ENCODE data around the gene SWAP70. TPM values are rescaled to one million over a fixed set of nuclear protein-coding genes. Genes with fewer than 3 reads are reported as not detected.

Gene SWAP70
- total RNA-seq, 4 donors from 2014 or later: 11.5 to 65.6 (median 41.5) TPM

DNA sequence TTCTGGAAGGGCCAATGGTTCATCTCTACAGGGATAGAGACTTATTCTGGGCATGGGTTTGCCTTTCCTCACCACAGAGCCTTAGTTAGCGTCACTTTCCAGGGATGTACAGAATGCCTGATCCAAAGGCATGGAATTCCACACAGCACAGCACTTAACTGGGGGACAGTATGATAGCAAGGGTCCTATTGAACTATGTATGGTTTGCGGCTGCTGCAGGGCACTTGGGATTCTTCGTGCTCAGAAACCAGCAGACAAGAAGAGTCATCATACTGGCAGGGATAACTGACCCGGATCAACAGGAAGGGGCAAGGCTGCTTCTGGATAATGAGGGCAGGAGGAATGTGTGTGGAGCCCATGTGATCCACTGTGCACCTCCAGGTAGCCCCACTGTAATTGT lies 105.7 kb downstream of the SWAP70 start:
- TF ChIP-seq CTCF (IDR thresholded peaks at IDR 0.05) (no peak), POLR2A (IDR thresholded peaks at IDR 0.05) (no peak)
- intact Hi-C loops (cut with DNase I; ENCODE audit: low total_unique reads): no loop called here
- no peak overlapping the region for H3K4me3 ChIP-seq
- H3K36me3 ChIP-seq: no peaks in the 10 kb centered on the region
- H3K9me3 ChIP-seq: no peaks in the 10 kb centered on the region
- no peaks in the 10 kb centered on the region for H3K4me1 ChIP-seq
- DNase-seq: no peak
- H3K27ac ChIP-seq: no peak overlapping the region
- H3K27me3 ChIP-seq: no peaks in the 10 kb centered on the region

GRCh38 chr11:9771071-9771511 lies 107.2 kb downstream of the SWAP70 start:
- no peak for DNase-seq
- no peak overlapping the region for H3K27ac ChIP-seq
- no peaks in the 10 kb centered on the region for H3K4me1 ChIP-seq
- H3K9me3 ChIP-seq: no peaks in the 10 kb centered on the region
- no peaks in the 10 kb centered on the region for H3K27me3 ChIP-seq
- no peak for TF ChIP-seq POLR2A (IDR thresholded peaks at IDR 0.05)
- no peak for TF ChIP-seq CTCF (IDR thresholded peaks at IDR 0.05)
- intact Hi-C loops (cut with DNase I; ENCODE audit: low total_unique reads): no loop called here
- H3K36me3 ChIP-seq: no peaks in the 10 kb centered on the region
- no peak overlapping the region for H3K4me3 ChIP-seq

DNA sequence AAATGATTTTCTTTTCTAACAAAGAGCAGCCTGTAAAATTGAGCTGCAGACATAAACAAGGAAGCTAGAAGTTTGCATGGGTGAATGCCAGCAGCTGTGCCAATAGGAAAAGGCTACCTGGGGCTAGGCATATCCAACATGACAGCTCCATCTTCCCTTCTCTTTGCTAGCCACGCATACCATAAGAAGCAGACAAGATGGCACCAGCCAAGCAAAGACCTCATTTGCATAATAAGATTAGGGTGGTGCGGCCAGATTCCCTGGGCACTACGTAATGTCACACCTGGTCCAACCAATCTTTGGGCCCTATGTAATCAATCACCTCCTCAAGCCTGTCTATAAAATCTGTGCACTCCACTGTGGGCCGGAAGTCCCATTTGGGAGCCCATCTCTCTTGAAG lies 108.3 kb downstream of the SWAP70 start:
- Histone ChIP-seq H3K4me1 (no peaks in the 10 kb centered on the region), H3K9me3 (no peaks in the 10 kb centered on the region), H3K36me3 (no peaks in the 10 kb centered on the region), H3K27me3 (no peaks in the 10 kb centered on the region), H3K27ac (no peak overlapping the region), H3K4me3 (no peak overlapping the region)
- no peak for DNase-seq
- intact Hi-C loops (cut with DNase I; ENCODE audit: low total_unique reads): no loop called here
- TF ChIP-seq POLR2A (IDR thresholded peaks at IDR 0.05): no peak
- no peak for TF ChIP-seq CTCF (IDR thresholded peaks at IDR 0.05)

DNA sequence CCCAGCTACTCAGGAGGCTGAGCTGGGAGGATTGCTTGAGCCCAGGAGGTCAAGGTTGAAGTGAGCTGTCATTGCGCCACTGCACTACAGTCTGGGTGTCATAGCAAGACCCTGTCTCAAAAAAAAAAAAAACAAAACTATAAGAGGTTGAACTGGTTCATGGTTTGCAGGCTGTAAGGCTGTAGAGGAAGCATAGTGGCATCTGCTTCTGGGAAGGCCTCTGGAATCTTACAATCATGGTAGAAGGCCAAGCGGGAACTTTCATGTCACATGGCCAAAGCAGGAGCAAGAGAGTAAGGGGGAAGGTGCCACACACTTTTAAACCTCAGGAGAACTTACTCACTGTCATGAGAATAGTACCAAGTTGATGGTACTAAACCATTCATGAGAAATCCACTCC lies 109.6 kb downstream of the SWAP70 start:
- Histone ChIP-seq H3K9me3 (no peaks in the 10 kb centered on the region), H3K4me3 (no peak overlapping the region), H3K36me3 (no peaks in the 10 kb centered on the region), H3K4me1 (no peaks in the 10 kb centered on the region), H3K27me3 (no peaks in the 10 kb centered on the region), H3K27ac (no peak overlapping the region)
- no peak for DNase-seq
- intact Hi-C loops (cut with DNase I; ENCODE audit: low total_unique reads): no loop called here
- no peak for TF ChIP-seq POLR2A (IDR thresholded peaks at IDR 0.05)
- TF ChIP-seq CTCF (IDR thresholded peaks at IDR 0.05): no peak

DNA sequence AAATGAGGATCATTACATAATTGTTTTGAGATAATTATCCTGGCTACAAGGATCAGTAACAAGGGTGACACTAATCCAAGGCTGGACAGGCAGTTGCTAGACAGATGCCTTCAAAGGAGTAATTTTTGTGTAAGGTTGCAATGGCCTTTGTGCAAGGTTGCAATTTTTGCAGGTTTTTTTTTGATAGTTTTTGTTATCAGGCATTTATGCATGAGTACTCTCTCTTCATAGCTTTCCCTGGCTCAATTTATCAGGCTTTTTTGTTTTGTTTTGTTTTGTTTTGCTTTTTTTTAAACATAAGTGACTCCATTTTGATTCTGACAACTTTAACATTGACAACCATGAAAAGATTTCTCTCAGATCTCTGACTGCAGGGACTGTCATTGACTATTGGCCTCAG lies 110.2 kb downstream of the SWAP70 start:
- Histone ChIP-seq H3K4me3 (no peak overlapping the region), H3K27ac (no peak overlapping the region), H3K36me3 (no peaks in the 10 kb centered on the region), H3K4me1 (no peaks in the 10 kb centered on the region), H3K27me3 (no peaks in the 10 kb centered on the region), H3K9me3 (no peaks in the 10 kb centered on the region)
- TF ChIP-seq POLR2A (IDR thresholded peaks at IDR 0.05): no peak
- TF ChIP-seq CTCF (IDR thresholded peaks at IDR 0.05): no peak
- no peak for DNase-seq
- intact Hi-C loops (cut with DNase I; ENCODE audit: low total_unique reads): no loop called here
